Hippocampal formation (tissue), 2 donors: ENCODE results near the gene KLK8.
"Not testable (repeated sequence)": the region's sequence is repeated elsewhere in the genome, so short reads cannot be mapped to it uniquely, and the experiment has no call there.

Experiments used
- DNase-seq, 2 donors: peaks; one replicate each; lab custom pipeline; 2025; lab: John Stamatoyannopoulos, UW

Gene KLK8

DNA sequence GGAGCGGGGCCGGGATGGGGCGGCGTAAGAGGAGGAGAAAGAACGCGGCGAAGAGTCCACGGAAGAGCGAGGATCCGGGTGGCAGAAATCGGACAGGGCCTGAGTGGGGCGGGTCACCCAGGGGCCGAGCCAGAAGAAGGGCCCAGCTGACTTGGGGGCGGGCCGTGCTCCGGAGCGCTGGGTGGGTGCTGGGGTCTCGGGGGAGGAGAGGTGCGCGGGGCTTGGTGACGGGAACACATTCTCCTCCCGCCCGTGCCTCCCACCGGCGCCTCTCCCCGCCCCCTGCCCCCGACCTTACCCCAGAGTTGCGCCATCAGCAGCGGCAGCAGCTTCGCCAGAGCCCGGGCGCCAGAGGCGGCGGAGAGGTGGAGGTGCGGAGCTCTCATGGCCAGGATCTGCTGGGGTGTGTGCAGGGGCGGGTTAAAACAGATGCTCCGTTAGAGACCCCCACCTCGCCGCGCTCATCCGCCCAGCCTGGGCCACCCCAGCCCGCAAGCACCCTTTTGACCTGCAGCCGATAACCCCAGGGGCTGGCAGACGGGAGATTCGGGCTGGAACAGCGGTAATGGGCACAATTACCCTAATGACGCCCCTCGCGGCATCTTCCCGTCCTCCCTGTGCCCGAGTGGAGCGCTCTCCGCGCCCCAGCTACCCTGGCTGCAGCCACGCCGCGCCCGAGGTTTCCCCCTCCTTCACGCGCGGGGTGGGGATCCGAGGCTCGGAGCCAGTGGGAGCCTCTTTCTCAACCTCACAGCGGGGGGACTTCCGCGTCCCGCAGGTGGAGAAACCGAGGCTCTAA, 17.5 kb upstream of the KLK8 start:
- DNase-seq = no peak

DNA sequence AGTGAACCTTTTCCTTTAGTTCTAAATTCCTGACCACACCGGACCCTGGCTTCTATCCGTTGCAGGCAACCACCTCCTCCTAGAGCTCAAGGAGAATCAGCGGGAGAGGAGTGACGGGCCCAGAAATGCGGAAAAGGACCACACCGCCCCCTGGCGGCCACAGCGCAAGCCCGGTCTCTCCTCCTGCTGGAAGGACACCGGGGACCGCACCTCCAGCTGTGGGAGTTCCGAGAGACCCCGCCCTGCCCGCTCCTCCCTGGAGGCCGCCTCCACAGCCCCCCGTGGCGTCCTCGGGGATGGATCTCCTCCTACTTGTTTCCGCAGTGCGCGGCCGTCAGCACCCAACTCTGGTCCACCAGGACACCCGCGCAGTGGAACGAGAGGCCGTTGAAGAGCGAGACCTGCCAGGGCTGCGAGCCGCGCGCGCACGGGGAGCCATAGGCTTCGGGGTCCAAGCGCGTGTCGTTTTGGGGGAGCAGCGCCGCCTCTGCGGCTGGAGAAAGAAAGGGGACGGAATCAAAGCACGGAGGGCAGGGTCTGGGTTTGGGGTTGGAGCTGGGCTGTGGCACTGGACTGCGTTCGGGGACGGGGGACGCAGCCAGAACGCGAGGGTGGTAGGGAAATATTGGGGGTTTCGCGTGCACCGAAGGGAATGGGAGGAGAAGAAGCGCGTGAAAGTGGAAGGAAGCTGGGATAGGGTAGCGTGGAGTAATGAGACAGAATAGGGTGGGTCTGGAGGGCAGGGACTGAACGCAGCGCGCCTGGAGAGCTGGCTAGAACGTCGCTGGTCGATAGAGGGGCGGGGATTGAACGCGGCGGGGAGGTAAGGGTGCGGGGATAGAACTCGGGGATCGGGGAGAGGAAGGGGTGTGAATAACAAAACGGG, 15.6 kb upstream of the KLK8 start:
- peak; percentile 39 to 55 for DNase-seq

- DNase-seq = no peak
These were observed 14.4 kb upstream of the KLK8 start for GRCh38 chr19:51015691-51016267.

GRCh38 chr19:51014242-51014641, 12.8 kb upstream of the KLK8 start:
- DNase-seq = no peak

DNA sequence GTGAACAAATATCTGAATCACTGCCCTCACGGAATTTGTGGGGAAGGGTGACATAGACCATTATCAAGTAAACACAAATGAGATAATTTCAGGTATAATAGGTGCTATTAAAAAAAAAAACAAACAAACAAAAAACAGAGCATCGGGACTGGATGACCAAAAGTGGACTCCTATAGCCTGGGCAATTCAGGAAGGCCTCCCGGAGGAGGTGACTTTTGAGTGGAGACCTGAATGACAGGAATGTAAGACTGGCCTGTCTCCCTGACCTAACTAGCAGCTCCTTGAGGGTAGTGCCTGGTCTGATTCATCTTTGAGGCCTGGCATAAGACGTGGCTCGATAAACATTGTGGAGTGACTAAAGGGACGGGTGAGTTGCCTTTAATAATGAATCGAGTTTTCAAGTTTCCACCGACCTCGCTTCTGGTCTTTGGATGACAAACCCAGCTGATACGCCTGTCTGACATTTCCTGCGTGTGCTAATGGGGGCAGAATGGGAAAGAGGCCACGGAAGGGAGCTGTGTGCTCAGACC, 11.3 kb upstream of the KLK8 start:
- DNase-seq = no peak

GRCh38 chr19:51010066-51010795, 8.8 kb upstream of the KLK8 start:
- no peak for DNase-seq

- no peak for DNase-seq
These were observed 7.9 kb upstream of the KLK8 start for GRCh38 chr19:51009061-51009891.

GRCh38 chr19:51007488-51007887, 6.1 kb upstream of the KLK8 start:
- DNase-seq = no peak

GRCh38 chr19:51006406-51006805, 5.0 kb upstream of the KLK8 start:
- no peak for DNase-seq

GRCh38 chr19:51005248-51005647, 3.8 kb upstream of the KLK8 start:
- DNase-seq = no peak

DNA sequence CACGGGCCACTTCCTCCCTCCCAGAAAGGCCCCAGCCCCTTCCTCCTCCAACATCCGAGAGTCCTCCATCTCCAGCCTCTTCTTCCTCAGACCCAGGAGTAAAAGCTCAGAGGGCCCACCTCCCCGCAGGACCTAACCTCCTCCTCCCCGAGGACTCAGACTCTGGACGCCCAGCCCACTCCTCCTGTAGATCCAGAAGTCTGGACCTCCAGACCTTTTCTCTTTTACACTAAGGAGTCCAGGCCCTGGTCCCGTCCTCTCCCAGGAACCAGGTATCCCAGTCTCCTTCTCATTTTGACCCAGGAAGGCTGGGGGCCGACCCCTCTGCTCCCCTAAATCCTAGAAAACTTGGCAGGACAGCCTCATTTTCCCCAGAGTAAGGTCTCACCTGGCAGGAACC, 1.9 kb upstream of the KLK8 start:
- DNase-seq = no peak

DNA sequence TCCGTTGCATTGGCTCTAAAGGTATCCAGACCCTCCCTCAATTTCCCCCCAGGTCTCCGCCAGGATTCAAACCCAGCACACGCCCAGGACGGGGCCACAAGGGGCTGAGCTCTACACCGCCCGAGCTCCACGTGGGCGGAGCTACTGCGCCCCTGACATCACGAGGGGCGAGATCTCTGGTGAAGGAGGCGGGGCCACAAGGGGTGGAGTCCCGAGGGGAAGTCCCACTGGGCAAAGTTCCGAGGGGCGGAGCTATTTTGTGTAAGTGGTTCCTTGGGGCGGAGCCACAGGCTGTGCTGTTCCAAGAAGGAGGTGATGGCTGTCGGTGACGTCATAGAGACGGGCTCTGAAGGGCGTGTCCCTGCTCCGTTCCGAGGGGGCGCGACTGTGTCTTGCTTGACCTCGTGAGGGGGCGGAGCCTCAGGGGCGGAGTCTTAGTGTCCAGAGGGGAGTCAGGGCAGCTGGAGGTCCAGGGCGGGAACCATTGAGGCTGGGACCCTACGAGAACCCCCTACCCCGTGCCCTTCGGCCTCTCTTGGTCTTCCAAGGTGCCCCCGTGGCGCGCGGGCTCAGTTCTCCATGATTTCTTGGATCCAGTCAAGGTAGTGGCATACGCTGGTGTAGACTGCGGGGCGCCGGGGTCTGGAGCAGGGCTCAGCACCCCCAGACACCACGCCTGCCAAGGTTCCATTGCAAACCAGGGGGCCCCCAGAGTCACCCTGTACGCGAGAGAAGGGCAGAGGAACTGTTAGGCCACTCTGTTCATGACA, 1.3 kb upstream of the KLK8 start:
- DNase-seq = no peak

- DNase-seq = no peak
These were observed 707 bp upstream of the KLK8 start for GRCh38 chr19:51002089-51002532.

DNA sequence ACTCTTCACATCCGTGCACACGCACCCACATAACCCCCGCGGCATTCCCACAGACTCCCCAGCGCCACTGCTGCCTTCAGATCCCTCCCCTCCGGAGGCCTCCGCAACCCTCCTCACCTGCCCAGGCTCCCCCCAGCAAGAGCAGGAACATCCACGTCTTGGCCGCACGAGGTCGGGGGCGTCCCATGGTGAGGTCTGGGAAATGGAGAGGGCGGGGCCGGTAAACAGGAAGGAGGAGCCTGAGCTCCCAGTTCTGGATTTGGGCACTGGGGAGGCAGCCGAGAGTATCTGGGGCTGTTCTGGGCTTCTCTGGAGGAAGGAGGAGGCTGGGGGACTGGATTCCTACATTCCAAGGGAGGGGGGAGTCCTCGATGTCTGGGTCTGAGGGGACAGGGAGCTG, 423 bp downstream of the KLK8 start:
- DNase-seq = no peak

GRCh38 chr19:51000426-51000825, 978 bp downstream of the KLK8 start:
- no peak for DNase-seq

DNA sequence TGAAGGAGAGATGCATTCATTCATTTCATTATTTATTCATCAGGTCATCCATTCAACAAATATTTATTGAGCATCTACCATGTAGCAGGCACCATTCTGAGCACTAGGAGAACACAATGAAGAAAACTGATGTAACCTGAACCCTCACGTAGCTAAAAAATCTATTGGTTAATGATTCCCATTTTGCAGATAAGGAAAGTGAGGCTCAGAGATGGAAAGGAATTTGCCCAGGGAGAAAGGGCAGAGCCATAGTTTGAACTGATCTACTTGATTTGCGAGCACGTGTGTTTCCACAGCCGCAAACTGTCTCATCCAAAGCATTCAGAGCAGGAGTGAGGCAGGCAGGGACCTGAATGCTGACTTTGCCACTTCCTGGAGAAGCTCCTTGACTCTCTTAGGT, 2.7 kb downstream of the KLK8 start:
- DNase-seq = no peak

DNA sequence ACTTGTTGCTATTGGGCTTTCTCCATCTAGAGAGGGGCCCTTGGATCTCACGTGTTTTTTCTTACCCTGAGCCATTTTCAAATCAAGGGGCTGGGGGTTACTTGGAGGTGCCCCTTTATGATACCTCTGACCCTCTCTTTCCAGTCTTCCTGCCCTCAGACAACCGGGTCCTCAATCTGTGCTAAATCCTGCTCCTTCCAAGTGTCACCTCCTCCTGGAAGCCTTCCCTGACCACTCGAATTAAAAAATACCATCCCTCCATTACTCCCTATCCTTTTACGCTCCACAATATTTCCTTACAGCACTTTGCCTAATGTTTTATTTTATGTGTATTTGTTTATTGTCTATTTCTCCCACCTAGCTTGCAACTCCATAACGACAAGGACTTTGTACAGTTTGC, 3.3 kb downstream of the KLK8 start:
- DNase-seq = no peak

- no peak for DNase-seq
These were observed 7.3 kb downstream of the KLK8 start for GRCh38 chr19:50994129-50994528.

GRCh38 chr19:50992666-50993035, 8.8 kb downstream of the KLK8 start:
- no peak for DNase-seq

DNA sequence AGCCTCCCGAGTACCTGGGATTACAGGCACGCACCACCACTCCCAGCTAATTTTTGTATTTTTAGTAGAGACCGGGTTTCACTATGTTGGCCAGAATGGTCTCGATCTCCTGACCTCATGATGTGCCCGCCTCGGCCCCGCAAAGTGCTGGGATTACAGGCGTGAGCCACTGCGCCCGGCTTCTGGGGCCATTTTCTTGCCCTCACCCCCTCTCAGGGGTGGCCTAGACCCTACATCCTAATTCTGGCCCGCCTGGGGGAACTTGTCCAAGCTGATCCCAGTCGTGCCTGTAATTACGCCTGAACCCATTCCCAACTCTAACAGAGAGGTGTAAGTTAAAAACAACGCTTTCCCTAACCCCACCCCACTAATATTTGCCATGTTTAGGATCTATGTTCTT, 17.0 kb downstream of the KLK8 start:
- DNase-seq = not testable (repeated sequence)
